Ishikawa (cell line): ENCODE results near the gene MLXIP.

Experiments
- CEBPB ChIP-seq: IDR thresholded peaks from 2 replicates; pipeline ENCODE4 v1.6.1; 2012
- CREB1 ChIP-seq: IDR thresholded peaks from 2 replicates; pipeline ENCODE4 v1.6.1; 2012; ENCODE audit warnings: low read depth
- EGR1 ChIP-seq: IDR thresholded peaks from 2 replicates; pipeline ENCODE4 v1.6.1; 2012
- EP300 ChIP-seq: IDR thresholded peaks from 2 replicates; pipeline ENCODE4 v1.6.1; 2012; ENCODE audit warnings: borderline replicate concordance
- FOXM1 ChIP-seq: IDR thresholded peaks from 2 replicates; pipeline ENCODE4 v1.6.1; 2012; ENCODE audit warnings: low read depth, borderline replicate concordance
- MAX ChIP-seq: IDR thresholded peaks from 2 replicates; pipeline ENCODE4 v1.6.1; 2012
- NFIC ChIP-seq: IDR thresholded peaks from 2 replicates; pipeline ENCODE4 v1.6.1; 2012
- RAD21 ChIP-seq: IDR thresholded peaks from 2 replicates; pipeline ENCODE4 v1.6.1; 2012; ENCODE audit warnings: low read depth
- REST ChIP-seq: IDR thresholded peaks from 2 replicates; pipeline ENCODE4 v1.6.1; 2012; ENCODE audit warnings: low read depth, mild to moderate bottlenecking
- TAF1 ChIP-seq: IDR thresholded peaks from 2 replicates; pipeline ENCODE4 v1.6.1; 2012; ENCODE audit warnings: low read depth, mild to moderate bottlenecking
- TCF12 ChIP-seq: IDR thresholded peaks from 2 replicates; pipeline ENCODE4 v1.6.1; 2012; ENCODE audit warnings: low read depth
- TEAD4 ChIP-seq: IDR thresholded peaks from 2 replicates; pipeline ENCODE4 v1.6.1; 2012
- USF1 ChIP-seq: IDR thresholded peaks from 2 replicates; pipeline ENCODE4 v1.6.1; 2012
- YY1 ChIP-seq: IDR thresholded peaks from 2 replicates; pipeline ENCODE4 v1.6.1; 2012; ENCODE audit warnings: low read depth
- ZBTB7A ChIP-seq: IDR thresholded peaks from 2 replicates; pipeline ENCODE4 v1.6.1; 2012; ENCODE audit warnings: low read depth

Gene MLXIP

GRCh38 chr12:122185494-122186082 lies 107.0 kb downstream of the MLXIP start:
- TF ChIP-seq NFIC (no peak), CEBPB (no peak), YY1 (no peak), FOXM1 (no peak), USF1 (no peak), ZBTB7A (no peak), TAF1 (no peak), TCF12 (no peak), REST (no peak), EP300 (no peak), MAX (no peak), RAD21 (no peak), CREB1 (no peak), EGR1 (no peak), TEAD4 (no peak)

GRCh38 chr12:122187466-122187865 lies 108.9 kb downstream of the MLXIP start:
- TF ChIP-seq TCF12 (no peak), TEAD4 (no peak), REST (no peak), CREB1 (no peak), RAD21 (no peak), NFIC (no peak), EGR1 (no peak), EP300 (no peak), MAX (no peak), USF1 (no peak), CEBPB (no peak), ZBTB7A (no peak), YY1 (no peak), TAF1 (no peak), FOXM1 (no peak)

- TF ChIP-seq TCF12, result no peak
- TF ChIP-seq TAF1, result no peak
- TF ChIP-seq REST, result no peak
- TF ChIP-seq USF1, result no peak
- no peak for TF ChIP-seq TEAD4
- no peak for TF ChIP-seq YY1
- TF ChIP-seq RAD21, result no peak
- no peak for TF ChIP-seq EGR1
- TF ChIP-seq ZBTB7A, result no peak
- no peak for TF ChIP-seq MAX
- TF ChIP-seq EP300, result no peak
- no peak for TF ChIP-seq CEBPB
- TF ChIP-seq NFIC, result no peak
- no peak for TF ChIP-seq FOXM1
- TF ChIP-seq CREB1, result no peak
These were observed 111.3 kb downstream of the MLXIP start for GRCh38 chr12:122189626-122190475.
